IMR-90 (cell line): ENCODE results near the gene COL4A1. TPM values are rescaled to one million over a fixed set of nuclear protein-coding genes. Genes with fewer than 3 reads are reported as not detected.

ENCODE experiments used
- ATAC-seq: fragments of 200-7000 bp; cut with Tn5 transposase; 2 replicates; pipeline ENCODE4 v1.9.1; 2020; ENCODE audit warnings: low read depth, mild to moderate bottlenecking, moderate library complexity
- BruUV-seq: library from RNA; stranded (reverse); fragments of 400-500 nt; replicated peaks from 2 replicates; lab custom pipeline; 2021; lab: Mats Ljungman, UMichigan
- CTCF ChIA-PET: fragments of 300-600 bp; formaldehyde crosslinking; extraction: SDS; loops from one replicate; lab custom pipeline; 2021; ENCODE audit warnings: antibody characterized with exemption; lab: Yijun Ruan, JAX
- POLR2A ChIA-PET: fragments of 300-600 bp; sonication (Branson Sonifier 250); formaldehyde crosslinking; loops from one replicate; lab custom pipeline; 2022; ENCODE audit warnings: antibody characterized with exemption; ENCODE audit not compliant: unreplicated experiment; lab: Charles Lee
- DNase-seq: peaks from one replicate; pipeline ENCODE4 v3.0.0; 2013
- H2AFZ ChIP-seq: replicated peaks from 2 replicates; pipeline ENCODE3; 2013; ENCODE audit warnings: low read length, mild to moderate bottlenecking; ENCODE audit not compliant: poor library complexity
- H2AK5ac ChIP-seq: 2 replicates; pipeline ENCODE4 v1.6.1; 2013; ENCODE audit warnings: low read depth, low read length, inconsistent platforms
- H2AK9ac ChIP-seq: replicated peaks from 2 replicates; pipeline ENCODE3; 2013; ENCODE audit warnings: mild to moderate bottlenecking, low read depth, low read length, moderate library complexity; ENCODE audit not compliant: poor library complexity
- H2BK120ac ChIP-seq: 2 replicates; pipeline ENCODE4 v1.6.1; 2013; ENCODE audit warnings: low read depth, low read length, inconsistent platforms
- H2BK15ac ChIP-seq: 3 replicates; pipeline ENCODE4 v1.6.1; 2013; ENCODE audit warnings: low read depth, low read length, inconsistent platforms
- H2BK20ac ChIP-seq: 2 replicates; pipeline ENCODE4 v1.6.1; 2013; ENCODE audit warnings: low read depth, mild to moderate bottlenecking, inconsistent platforms, low read length, moderate library complexity
- H2BK5ac ChIP-seq: 2 replicates; pipeline ENCODE4 v1.6.1; 2013; ENCODE audit warnings: mild to moderate bottlenecking, low read depth, low read length, inconsistent platforms; ENCODE audit not compliant: poor library complexity, severe bottlenecking
- H3K14ac ChIP-seq: replicated peaks from 2 replicates; pipeline ENCODE4 v1.6.1; 2013; ENCODE audit warnings: low read depth, low read length, inconsistent platforms
- H3K18ac ChIP-seq: 2 replicates; pipeline ENCODE4 v1.6.1; 2013; ENCODE audit warnings: low read depth, low read length, control low read depth
- H3K23ac ChIP-seq: 2 replicates; pipeline ENCODE4 v1.6.1; 2013; ENCODE audit warnings: low read depth, low read length, inconsistent platforms
- H3K27ac ChIP-seq: 2 replicates; pipeline ENCODE4 v1.5.1; 2013; ENCODE audit warnings: mild to moderate bottlenecking, control low read depth, low read length; ENCODE audit not compliant: insufficient read depth
- H3K27me3 ChIP-seq: 2 replicates; pipeline ENCODE4 v1.6.1; 2013; ENCODE audit warnings: low read length; ENCODE audit not compliant: control insufficient read depth, insufficient read depth
- H3K36me3 ChIP-seq: 2 replicates; pipeline ENCODE4 v1.6.1; 2013; ENCODE audit warnings: low read length, mixed read lengths; ENCODE audit not compliant: control insufficient read depth, insufficient read depth
- H3K4ac ChIP-seq: 2 replicates; pipeline ENCODE4 v1.6.1; 2013; ENCODE audit warnings: low read depth, low read length, inconsistent platforms
- H3K4me1 ChIP-seq: 2 replicates; pipeline ENCODE4 v1.6.1; 2013; ENCODE audit warnings: low read length, mixed read lengths; ENCODE audit not compliant: control insufficient read depth, insufficient read depth
- H3K4me2 ChIP-seq: 2 replicates; pipeline ENCODE4 v1.6.1; 2013; ENCODE audit warnings: low read depth, mild to moderate bottlenecking, control low read depth, low read length, moderate library complexity
- H3K4me3 ChIP-seq: 2 replicates; pipeline ENCODE4 v1.5.1; 2013; ENCODE audit warnings: low read depth, mild to moderate bottlenecking, control low read depth, low read length, moderate library complexity; ENCODE audit not compliant: insufficient read depth
- H3K56ac ChIP-seq: 2 replicates; pipeline ENCODE4 v1.6.1; 2013; ENCODE audit warnings: low read length, inconsistent platforms; ENCODE audit not compliant: insufficient read depth; ENCODE audit errors: extremely low read depth
- H3K79me1 ChIP-seq, 2 experiments: 2 replicates each; pipeline ENCODE4 v1.6.1; 2013; ENCODE audit warnings: low read length in 2 of 2, inconsistent platforms in 1 of 2, low read depth in 1 of 2
- H3K9ac ChIP-seq: 2 replicates; pipeline ENCODE4 v1.6.1; 2013; ENCODE audit warnings: low read depth, low read length, control low read depth
- H3K9me1 ChIP-seq: 2 replicates; pipeline ENCODE4 v1.6.1; 2013; ENCODE audit warnings: low read length, inconsistent platforms; ENCODE audit not compliant: insufficient read depth
- H3K9me3 ChIP-seq: 2 replicates; pipeline ENCODE4 v1.6.1; 2013; ENCODE audit warnings: low read length; ENCODE audit not compliant: control insufficient read depth, insufficient read depth
- H4K20me1 ChIP-seq: 2 replicates; pipeline ENCODE4 v1.6.1; 2013; ENCODE audit warnings: low read length, inconsistent platforms; ENCODE audit not compliant: insufficient read depth
- H4K5ac ChIP-seq: 2 replicates; pipeline ENCODE4 v1.6.1; 2013; ENCODE audit warnings: mild to moderate bottlenecking, low read depth, low read length, control low read depth
- H4K8ac ChIP-seq, 2 experiments: 2 replicates each; pipeline ENCODE4 v1.6.1; 2013; ENCODE audit warnings: low read depth in 2 of 2, low read length in 2 of 2, control low read depth in 1 of 2, inconsistent platforms in 1 of 2
- H4K91ac ChIP-seq: 2 replicates; pipeline ENCODE4 v1.6.1; 2013; ENCODE audit warnings: low read depth, low read length, inconsistent platforms; ENCODE audit not compliant: insufficient read depth
- BHLHE40 ChIP-seq: fragments of 150-350 bp; IDR thresholded peaks from 2 replicates; pipeline ENCODE4 v1.6.1; 2016; ENCODE audit warnings: mild to moderate bottlenecking, low read depth, low read length
- FOS ChIP-seq: fragments of 150-350 bp; IDR thresholded peaks from 2 replicates; pipeline ENCODE4 v1.6.1; 2016; ENCODE audit warnings: low read depth, low read length
- MAZ ChIP-seq: IDR thresholded peaks from 2 replicates; pipeline ENCODE4 v1.6.1; 2012; ENCODE audit warnings: low read depth, mild to moderate bottlenecking, low read length, improper control_type of control experiment, moderate library complexity, borderline replicate concordance
- MXI1 ChIP-seq: IDR thresholded peaks from 2 replicates; pipeline ENCODE4 v1.6.1; 2012; ENCODE audit warnings: low read depth, mild to moderate bottlenecking, low read length, moderate library complexity, borderline replicate concordance
- RFX5 ChIP-seq: IDR thresholded peaks from 2 replicates; pipeline ENCODE4 v1.8.0; 2012; ENCODE audit warnings: low read depth, mild to moderate bottlenecking, low read length, moderate library complexity
- SMC3 ChIP-seq: fragments of 150-350 bp; IDR thresholded peaks from 2 replicates; pipeline ENCODE4 v1.6.1; 2016; ENCODE audit warnings: low read depth, mild to moderate bottlenecking, antibody characterized with exemption, low read length, moderate library complexity
- WGBS, 2 experiments: methylation state at CpG; one replicate each; pipeline versions ENCODE4 v1.1.5 to v1.1.7; 2013; ENCODE audit warnings: missing lambda C conversion rate in 2 of 2; ENCODE audit not compliant: insufficient read length in 1 of 2; ENCODE audit errors: extremely low coverage in 2 of 2; 5-methylcytosine and 5-hydroxymethylcytosine counted together
- dilution Hi-C: fragments of 300-500 bp; cut with HindIII; formaldehyde crosslinking; loops from one replicate; pipeline ENCODE4 v1.14.3; 2018; ENCODE audit warnings: low sequenced_read_pairs; ENCODE audit not compliant: unreplicated experiment
- in situ Hi-C: fragments of 300-500 bp; cut with MboI; formaldehyde crosslinking; loops from 3 replicates; pipeline ENCODE4 v1.14.3; 2019; ENCODE audit warnings: low sequenced_read_pairs, inconsistent platforms, mixed read lengths
- intact Hi-C: fragments of 100-400 bp; cut with micrococcal nuclease; formaldehyde crosslinking; loops from 2 replicates; pipeline ENCODE4 v1.10.0; 2022
- polyA plus RNA-seq, 3 experiments: library from polyadenylated mRNA; depleted of rRNA; stranded (reverse); fragments of >200 nt; gene quantifications; 2 replicates each; pipeline ENCODE4 v1.2.3, GENCODE V29; 2012; ENCODE audit warnings: low replicate concordance in 1 of 3
- total RNA-seq: library from RNA; depleted of rRNA; stranded (reverse); fragments of >200 nt; gene quantifications from 2 replicates; pipeline ENCODE4 v1.2.3, GENCODE V29; 2012
- TF ChIP-seq, protein P1 (sequence below): conservative IDR thresholded peaks from 2 replicates; pipeline ENCODE4 v1.5.1; 2012; ENCODE audit warnings: mild to moderate bottlenecking, low read depth, low read length, improper control_type of control experiment

Gene COL4A1
- total and polyA plus RNA-seq, 2 of the 4 experiments (the other 2 are of a cell fraction): 230 to 337 TPM

DNA sequence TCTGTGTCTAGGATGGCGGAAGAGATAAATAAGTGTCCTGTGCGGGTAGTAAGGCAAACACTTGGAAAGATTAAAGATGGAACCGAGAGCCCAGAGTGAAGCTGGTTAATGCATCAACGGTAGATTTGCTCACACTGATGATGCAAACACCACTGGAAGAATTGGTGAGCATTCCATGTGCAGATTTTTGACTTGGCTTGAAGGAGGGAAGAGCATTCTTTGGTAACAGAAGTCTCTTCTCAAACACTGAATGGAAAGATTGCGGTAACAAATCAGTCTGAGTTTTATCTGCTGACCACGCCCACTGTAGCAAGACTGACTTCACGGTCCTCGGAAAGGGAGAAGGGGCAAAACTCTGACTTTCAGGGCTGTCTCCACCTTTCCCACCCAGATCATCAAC, 112.5 kb downstream of the COL4A1 start:
- Histone ChIP-seq H2AK9ac (no peak overlapping the region), H3K4ac (peak overlapping the region; percentile 67; the same call in 1 of the 2 replicates), H3K9me3 (no peaks in the 10 kb centered on the region), H3K36me3 (peaks cover 59% of the 10 kb centered on the region), H3K4me3 (no peak overlapping the region), H4K8ac (peak overlapping the region in 1 of 2 experiments; percentile 55; a peak in 1 of 4 replicates), H2BK120ac (peak overlapping the region; percentile 44; the same call in 1 of the 2 replicates), H3K4me1 (peaks cover 24% of the 10 kb centered on the region), H2AFZ (no peak overlapping the region), H3K27ac (peak overlapping the region; percentile 73; the same call in 1 of the 2 replicates), H3K56ac (no peak overlapping the region), H3K23ac (no peak overlapping the region), H4K91ac (peak overlapping the region; percentile 59; the same call in 1 of the 2 replicates), H4K20me1 (peaks cover 15% of the 10 kb centered on the region; the same call in 1 of the 2 replicates), H4K5ac (peak overlapping the region; percentile 44), H2BK20ac (peak overlapping the region; percentile 37; the same call in 1 of the 2 replicates), H3K4me2 (no peak overlapping the region), H3K27me3 (no peaks in the 10 kb centered on the region), H3K79me1 (peaks cover 15 to 51% of the 10 kb centered on the region in 2 experiments; a peak in 3 of 4 replicates), H2BK15ac (0 out of 3 replicates have a peak overlapping the region, but pooled peaks have one; percentile 23), H3K14ac (no peak overlapping the region; the same call in 1 of the 2 replicates), H3K9me1 (peaks cover 31% of the 10 kb centered on the region), H3K9ac (no peak overlapping the region), H3K18ac (peak overlapping the region; percentile 68; the same call in 1 of the 2 replicates), H2BK5ac (peak overlapping the region; percentile 53), H2AK5ac (peak overlapping the region; percentile 38; the same call in 1 of the 2 replicates)
- in situ Hi-C loops: no loop called here
- intact Hi-C loops: no loop called here
- TF ChIP-seq SMC3: no peak
- TF ChIP-seq, protein P1, sequence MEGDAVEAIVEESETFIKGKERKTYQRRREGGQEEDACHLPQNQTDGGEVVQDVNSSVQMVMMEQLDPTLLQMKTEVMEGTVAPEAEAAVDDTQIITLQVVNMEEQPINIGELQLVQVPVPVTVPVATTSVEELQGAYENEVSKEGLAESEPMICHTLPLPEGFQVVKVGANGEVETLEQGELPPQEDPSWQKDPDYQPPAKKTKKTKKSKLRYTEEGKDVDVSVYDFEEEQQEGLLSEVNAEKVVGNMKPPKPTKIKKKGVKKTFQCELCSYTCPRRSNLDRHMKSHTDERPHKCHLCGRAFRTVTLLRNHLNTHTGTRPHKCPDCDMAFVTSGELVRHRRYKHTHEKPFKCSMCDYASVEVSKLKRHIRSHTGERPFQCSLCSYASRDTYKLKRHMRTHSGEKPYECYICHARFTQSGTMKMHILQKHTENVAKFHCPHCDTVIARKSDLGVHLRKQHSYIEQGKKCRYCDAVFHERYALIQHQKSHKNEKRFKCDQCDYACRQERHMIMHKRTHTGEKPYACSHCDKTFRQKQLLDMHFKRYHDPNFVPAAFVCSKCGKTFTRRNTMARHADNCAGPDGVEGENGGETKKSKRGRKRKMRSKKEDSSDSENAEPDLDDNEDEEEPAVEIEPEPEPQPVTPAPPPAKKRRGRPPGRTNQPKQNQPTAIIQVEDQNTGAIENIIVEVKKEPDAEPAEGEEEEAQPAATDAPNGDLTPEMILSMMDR: no peak
- no peak for TF ChIP-seq BHLHE40
- TF ChIP-seq RFX5: no peak
- no peak for TF ChIP-seq FOS
- TF ChIP-seq MAZ: no peak
- TF ChIP-seq MXI1: no peak
- dilution Hi-C loops: no loop called here
- ATAC-seq (no peak), DNase-seq (no peak)
- POLR2A ChIA-PET: no interaction called here
- WGBS, 2 experiments: no CpG with 5 or more reads among the region's 8 CpGs
- no TSS peak for BruUV-seq
- CTCF ChIA-PET: no interaction called here
